IPS DF 4.7 (cell line): ENCODE data around the gene ADAT3.
"Not testable (repeated sequence)": the region's sequence is repeated elsewhere in the genome, so short reads cannot be mapped to it uniquely, and the experiment has no call there.

ENCODE experiments used
- DNase-seq: peaks from one replicate; pipeline ENCODE4 v3.0.0-alpha.2; 2013; ENCODE audit warnings: low spot score; ENCODE audit errors: extremely low read depth

ADAT3 gene

DNA sequence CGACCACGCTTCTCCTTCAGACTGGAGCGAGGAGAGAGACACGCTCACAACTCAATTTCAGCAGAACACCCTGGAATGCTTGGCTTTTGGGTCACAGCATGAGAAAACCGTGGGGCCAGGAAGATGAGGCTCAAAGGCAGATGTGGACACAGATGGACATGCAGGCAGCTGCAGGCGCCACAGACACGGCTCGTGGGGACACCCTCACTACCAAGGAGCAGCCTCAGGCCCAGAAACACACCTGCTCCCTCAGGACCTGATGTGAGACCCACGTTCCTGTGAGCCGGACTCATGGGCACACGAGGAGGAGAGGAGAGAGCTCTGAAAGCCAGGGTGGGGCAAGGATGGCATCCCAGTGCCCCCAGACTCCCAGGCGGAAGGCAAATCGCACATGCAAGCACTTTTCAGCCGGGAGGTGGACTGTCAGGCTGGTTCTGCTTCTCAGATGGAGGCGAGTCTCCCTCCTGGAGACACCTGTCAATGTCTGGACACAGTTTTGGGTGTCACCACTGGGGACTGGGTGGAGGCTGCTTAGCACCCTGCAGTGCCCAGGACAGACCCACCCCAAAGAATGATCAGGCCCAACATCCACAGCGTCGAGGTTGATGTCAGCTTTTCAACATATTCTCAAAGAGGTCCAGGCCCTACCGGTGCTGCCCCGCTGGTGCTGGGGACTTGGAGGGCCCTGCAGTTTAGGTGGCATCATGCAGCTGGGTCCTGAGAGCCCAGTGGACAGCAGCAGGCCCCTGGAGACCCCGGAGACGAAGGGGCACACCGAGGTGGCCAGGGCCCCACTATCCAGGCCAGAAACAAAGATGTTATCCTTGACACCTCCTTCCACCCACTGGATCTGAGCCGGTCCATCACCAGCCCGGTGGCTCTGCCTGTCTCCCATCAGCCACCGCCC lies 22.2 kb upstream of the ADAT3 start:
- no peak for DNase-seq

DNA sequence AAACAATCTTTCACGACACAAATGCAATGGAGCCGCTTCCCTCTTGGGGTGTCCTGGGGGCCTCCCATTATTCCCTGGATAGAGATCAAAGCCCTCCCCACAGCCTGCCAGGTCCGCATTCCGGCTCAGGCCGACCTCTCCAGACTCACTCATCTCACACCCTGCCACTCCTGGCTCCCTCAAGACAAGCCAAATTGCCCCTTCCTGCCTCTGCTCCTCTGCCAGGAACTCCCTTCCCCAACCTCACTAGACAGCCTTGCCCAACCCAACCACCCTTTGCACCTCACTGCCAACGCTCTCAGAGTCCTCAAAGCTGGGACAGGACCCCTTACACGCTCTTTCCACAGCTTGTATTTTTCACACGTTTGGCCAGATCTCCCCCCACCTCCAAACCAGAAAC lies 21.4 kb upstream of the ADAT3 start:
- no peak for DNase-seq

DNA sequence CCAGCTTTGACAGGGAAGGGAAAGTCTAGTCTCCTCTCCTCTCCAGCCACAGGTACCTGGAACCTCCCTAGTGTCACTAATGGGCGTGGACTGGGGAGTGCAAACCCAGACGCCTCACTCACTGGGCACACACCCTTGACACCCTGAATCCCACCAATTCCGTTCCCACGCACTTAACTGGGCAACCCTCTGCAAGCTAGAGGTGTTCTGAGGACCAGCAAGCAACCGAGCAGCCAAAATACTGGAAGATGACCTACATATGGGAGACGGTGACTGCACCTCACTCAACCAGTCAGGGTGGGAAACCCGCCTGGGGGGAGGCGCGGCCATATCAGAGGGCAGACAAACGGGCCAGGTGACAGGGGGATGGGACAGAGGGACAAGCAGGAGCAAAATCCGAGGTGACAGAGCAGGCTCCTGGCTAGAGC lies 20.9 kb upstream of the ADAT3 start:
- no peak for DNase-seq

- no peak for DNase-seq
Observed at GRCh38 chr19:1884719-1885334, 20.4 kb upstream of the ADAT3 start.

- not testable (repeated sequence) for DNase-seq
Observed at GRCh38 chr19:1885398-1886119, 19.6 kb upstream of the ADAT3 start, which contains the start of gene ABHD17A. TSS of gene ABHD17A (minus strand) at chr19:1885496. CDS start at chr19:1881566, 3,930 bp downstream.

- not testable (repeated sequence) for DNase-seq
Observed at GRCh38 chr19:1886360-1886759, 18.8 kb upstream of the ADAT3 start.

DNA sequence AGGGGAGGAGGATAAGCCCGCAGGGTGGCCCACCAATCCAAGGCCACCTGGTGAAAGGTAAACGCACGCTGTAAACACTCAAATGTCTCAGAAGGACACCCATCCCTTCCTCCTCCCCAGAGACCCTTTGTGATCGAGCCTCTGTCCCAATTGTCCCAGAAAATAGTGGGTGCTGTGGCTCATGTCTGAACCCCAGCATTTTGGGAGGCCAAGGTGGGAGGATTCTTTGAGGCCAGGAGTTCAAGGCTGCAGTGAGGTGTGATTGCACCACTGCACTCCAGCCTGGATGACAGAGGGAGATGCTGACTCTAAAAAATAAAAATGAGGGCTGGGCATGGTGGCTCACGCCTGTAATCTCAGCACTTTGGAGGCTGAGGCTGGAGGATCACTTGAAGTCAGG lies 16.8 kb upstream of the ADAT3 start:
- no peak for DNase-seq

DNA sequence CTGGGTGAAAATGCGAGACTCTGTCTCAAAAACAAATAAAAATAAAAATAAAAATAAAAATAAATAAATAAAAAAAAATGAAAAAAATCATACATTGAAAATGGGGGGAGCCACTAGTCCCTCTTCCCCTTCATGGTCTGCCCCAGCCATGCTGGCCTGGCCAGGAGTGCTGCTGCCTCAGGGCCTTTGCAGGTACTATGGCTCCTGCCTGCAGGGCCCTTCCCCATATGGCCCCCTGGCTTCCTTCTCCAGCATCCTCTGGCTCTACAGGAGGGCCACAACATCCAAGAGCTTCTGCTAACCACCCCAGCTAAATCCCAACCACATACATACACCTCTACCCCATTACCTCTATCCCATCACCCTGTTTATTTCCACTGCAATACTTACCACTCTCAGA lies 15.3 kb upstream of the ADAT3 start:
- no peak for DNase-seq

GRCh38 chr19:1893791-1894190 lies 11.4 kb upstream of the ADAT3 start:
- no peak for DNase-seq

DNA sequence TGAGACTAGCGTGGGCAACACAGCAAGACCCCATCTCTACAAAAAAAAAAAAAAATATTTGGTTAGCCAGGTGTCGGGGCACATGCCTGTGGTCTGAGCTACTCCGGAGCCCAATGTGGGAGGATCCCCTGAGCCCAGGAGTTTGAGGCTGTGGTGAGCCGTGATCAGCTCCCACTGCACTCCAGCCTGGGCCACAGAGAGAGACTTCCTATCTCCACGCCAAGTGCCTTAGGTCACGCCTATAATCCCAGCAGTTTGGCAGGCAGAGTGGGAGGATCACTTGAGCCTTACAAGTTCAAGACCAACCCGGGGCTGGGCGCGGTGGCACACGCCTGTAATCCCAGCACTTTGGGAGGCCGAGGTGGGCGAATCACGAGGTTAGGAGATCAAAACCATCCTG lies 8.7 kb upstream of the ADAT3 start:
- no peak for DNase-seq

- no peak for DNase-seq
Observed at GRCh38 chr19:1901940-1902404, 3.2 kb upstream of the ADAT3 start.

- DNase-seq = no peak
Observed at GRCh38 chr19:1902923-1903322, 2.3 kb upstream of the ADAT3 start.

DNA sequence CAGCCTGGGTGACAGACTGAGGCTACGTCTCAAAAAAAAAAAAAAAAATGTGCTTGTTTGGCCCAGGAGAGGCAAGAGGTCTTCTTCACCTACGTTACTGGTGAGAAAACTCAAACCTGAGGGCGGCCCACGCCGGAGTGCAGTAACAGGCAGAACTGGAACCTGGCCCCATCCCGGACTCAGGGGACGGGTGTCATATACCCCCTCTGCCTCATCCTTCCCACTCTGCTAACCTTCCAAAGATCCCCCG lies 414 bp upstream of the ADAT3 start:
- DNase-seq = no peak

GRCh38 chr19:1905863-1906375 lies 720 bp downstream of the ADAT3 start:
- no peak for DNase-seq

DNA sequence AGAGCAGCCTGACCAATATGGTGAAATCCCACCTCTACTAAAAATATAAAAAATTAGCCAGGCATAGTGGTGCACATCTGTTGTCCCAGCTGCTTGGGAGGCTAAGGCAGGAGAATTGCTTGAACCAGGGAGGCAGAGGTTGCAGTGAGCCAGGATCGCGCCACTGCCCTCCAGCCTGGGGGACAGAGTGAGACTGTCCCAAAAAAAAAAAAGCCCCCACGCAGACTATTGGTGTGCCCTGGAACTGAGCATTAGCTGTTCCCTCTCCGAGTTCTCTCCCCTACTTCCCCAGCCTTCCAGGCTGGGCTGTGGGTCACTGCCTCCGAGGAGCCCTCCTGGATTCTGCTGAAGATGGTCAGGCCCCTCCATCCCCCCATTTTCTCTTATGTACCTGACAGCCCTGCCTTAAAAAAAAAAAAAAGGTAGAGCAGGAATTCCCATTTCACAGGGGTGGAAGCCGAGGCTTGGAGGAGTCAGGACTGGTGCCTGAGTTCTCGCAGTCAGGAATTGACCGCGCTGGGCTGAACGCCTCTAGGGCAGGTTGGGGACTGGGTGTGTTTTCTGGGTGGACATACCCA lies 1.9 kb downstream of the ADAT3 start:
- DNase-seq = no peak

DNA sequence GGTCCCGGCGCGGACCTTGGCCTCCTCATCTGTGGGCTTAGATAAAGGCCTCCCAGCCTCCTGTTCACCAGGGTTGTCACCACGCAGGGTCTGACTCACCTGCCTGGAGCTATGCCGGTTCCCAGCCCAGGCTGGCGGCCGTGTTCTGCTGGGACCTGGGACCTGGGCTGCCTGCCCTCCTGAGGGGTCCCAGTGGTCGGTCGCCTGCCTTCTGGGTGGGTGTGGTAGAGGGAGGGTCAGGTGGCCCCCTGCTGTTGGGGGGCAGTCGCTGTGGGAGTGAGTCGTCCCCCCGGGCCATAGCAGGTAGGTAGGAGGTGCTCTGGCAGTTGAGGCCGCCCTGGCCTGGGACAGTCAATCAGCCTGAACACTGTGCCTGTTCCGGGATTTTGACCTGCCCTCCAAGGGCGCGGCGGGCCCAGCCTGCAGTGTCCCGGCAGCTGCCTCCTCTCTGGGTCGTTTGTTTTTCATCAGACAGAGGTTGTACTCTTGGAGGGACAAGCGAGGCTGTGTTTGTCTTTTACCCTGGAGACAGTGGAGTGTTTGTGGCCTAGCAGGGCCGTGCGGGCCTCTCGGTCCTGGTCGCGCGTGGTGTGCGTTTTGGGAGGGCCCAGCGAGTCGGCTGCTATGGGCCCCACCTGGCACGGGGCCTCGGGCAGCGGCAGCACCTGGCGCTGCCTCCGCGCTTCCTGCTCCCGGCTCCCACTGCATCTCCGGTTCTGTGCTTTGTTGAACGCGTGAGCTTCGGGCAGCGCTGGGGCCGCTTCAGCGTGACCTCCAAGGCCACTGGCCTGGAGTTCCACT lies 2.6 kb downstream of the ADAT3 start:
- DNase-seq = no peak

- no peak for DNase-seq
Observed at GRCh38 chr19:1908364-1908678, 3.1 kb downstream of the ADAT3 start.

GRCh38 chr19:1909761-1910080 lies 4.5 kb downstream of the ADAT3 start:
- no peak for DNase-seq

GRCh38 chr19:1910177-1910576 lies 5.0 kb downstream of the ADAT3 start:
- no peak for DNase-seq

DNA sequence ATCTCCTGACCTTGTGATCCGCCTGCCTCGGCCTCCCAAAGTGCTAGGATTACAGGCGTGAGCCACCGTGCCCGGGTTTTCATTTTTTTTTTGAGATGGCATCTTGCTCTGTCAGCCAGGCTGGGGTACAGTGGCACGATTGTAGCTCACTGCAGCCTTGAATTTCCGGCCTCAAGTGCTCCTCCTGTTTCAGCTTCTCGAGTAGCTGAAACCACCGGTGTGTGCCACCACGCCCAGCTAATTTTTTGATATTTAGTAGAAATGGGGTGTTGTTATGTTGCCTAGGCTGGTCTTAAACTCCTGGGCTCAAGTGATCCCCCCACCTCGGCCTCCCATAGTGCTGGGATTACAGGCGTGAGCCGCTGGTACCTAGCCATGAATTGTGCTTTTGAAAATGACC lies 5.9 kb downstream of the ADAT3 start:
- DNase-seq = no peak

GRCh38 chr19:1911995-1912394 lies 6.8 kb downstream of the ADAT3 start:
- no peak for DNase-seq
